HG03521 (cell line): ENCODE results near the gene RICTOR.

Experiments
- ATAC-seq: cut with Tn5 transposase; IDR thresholded peaks from one replicate; pipeline ENCODE4 v1.9.1; 2021; ENCODE audit warnings: mild to moderate bottlenecking, moderate library complexity; ENCODE audit not compliant: unreplicated experiment

The RICTOR gene, protein sequence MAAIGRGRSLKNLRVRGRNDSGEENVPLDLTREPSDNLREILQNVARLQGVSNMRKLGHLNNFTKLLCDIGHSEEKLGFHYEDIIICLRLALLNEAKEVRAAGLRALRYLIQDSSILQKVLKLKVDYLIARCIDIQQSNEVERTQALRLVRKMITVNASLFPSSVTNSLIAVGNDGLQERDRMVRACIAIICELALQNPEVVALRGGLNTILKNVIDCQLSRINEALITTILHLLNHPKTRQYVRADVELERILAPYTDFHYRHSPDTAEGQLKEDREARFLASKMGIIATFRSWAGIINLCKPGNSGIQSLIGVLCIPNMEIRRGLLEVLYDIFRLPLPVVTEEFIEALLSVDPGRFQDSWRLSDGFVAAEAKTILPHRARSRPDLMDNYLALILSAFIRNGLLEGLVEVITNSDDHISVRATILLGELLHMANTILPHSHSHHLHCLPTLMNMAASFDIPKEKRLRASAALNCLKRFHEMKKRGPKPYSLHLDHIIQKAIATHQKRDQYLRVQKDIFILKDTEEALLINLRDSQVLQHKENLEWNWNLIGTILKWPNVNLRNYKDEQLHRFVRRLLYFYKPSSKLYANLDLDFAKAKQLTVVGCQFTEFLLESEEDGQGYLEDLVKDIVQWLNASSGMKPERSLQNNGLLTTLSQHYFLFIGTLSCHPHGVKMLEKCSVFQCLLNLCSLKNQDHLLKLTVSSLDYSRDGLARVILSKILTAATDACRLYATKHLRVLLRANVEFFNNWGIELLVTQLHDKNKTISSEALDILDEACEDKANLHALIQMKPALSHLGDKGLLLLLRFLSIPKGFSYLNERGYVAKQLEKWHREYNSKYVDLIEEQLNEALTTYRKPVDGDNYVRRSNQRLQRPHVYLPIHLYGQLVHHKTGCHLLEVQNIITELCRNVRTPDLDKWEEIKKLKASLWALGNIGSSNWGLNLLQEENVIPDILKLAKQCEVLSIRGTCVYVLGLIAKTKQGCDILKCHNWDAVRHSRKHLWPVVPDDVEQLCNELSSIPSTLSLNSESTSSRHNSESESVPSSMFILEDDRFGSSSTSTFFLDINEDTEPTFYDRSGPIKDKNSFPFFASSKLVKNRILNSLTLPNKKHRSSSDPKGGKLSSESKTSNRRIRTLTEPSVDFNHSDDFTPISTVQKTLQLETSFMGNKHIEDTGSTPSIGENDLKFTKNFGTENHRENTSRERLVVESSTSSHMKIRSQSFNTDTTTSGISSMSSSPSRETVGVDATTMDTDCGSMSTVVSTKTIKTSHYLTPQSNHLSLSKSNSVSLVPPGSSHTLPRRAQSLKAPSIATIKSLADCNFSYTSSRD (N-terminal part only)

DNA sequence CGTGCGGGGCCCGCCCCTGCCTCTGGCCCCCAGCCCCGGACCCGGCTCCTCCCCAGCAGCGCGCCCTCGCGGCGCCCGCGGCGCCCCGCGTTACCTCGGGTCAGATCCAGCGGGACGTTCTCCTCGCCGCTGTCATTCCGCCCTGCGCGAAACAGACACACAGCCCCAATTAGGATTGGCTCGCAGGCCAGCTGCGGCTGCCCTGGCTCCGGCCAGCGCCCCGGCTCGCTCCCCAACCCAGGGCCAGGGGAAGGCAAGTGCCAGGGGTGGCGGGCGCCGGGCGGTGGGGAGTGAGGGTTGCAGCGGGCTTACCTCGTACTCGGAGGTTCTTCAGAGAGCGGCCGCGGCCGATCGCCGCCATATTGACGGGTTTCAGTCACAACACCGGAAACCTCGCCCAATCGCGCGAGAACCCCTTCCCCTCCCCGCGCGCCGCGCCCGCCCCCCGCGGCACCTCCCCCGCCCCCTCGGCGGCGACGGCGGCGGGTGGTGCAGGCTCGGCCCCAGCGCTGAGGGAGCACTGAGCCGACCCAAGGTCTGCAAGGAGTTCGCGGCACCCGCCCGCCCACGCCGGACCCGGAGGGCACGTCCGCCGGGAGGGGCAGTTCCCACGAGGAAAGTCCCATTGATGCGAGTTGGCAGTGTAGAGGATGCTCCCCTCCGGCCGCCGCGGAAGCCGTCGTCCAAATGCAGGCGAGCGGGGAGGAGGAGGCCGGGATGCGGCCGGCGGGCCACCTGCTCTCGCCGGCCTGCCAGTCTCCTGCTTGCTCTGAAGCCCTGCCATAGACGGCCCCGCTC, at the start of gene RICTOR:
Gene RICTOR, minus strand, starts transcription at position 383 of the 798 bp plus-strand sequence. Its CDS starts 22 bp downstream, at position 361.
- ATAC-seq, result peak; percentile 72

- no peak for ATAC-seq
Observed at GRCh38 chr5:39121922-39122321, 47.7 kb upstream of the RICTOR start.

DNA sequence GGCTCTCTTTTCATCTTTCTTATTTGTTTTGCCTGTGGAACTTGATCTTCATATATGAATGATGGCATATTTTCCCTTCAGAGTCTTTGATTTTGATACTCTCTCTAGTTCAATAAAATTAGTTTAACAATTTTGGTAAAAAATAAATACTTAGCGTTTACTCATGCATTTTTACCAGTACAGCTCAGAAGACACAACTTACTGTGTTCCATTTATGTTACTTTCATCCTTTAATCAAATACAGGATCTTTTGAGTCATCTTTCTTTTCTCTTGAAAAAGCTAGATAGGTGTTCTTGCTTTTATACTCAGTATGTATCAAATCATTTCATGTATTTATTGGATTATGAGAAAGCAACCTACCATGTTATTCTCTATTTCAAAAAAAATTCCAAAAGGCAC, 47.1 kb upstream of the RICTOR start:
- ATAC-seq, result no peak

GRCh38 chr5:39120052-39120420, 45.8 kb upstream of the RICTOR start:
- no peak for ATAC-seq

DNA sequence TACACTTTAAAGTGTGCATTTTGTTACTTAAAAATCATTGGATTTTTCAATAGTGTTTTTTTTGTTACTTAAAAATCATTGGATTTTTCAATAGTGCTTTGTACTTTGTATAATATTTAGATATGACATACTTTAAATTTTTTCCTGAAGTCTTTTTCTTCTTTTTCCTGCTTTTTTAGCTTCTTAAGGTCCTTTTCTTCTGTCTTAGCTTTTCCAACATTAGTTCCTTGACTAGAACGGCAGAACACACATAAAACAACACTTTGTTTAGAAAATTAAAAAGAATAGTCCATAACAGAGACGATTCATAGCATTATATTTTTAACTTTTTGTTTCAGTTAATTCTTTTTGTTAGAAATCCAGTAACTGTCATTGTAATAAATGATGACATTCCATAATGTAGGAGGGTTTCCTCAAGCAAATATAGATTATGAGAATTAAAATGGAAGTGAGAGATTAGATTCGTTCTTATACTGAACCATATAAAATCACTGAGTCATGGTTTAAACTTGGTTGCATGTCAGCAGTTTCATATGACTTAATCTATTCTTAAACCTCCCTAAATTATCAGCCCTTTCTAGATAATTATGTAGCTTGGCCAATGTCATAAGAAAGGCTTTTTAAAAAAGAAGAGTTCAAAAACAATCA, 45.3 kb upstream of the RICTOR start:
- ATAC-seq, result no peak

DNA sequence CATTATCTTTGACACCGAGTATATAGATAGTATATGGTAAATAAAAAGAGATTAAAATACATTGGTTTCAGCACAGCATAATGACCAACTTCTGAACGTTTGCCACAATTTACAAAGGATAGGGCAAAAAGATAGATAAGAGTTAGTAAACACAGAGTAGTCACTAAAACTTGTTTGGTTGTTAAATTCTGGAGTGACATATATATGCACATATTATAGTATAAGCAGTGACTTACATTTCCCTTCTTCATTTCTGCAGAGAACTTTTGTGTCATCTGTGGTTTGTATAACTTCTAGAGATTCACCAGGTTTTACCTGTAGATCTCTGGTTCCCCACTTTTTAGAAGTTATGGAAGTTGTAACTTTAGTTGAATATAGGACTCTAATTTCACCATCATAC, 44.4 kb upstream of the RICTOR start:
- no peak for ATAC-seq

DNA sequence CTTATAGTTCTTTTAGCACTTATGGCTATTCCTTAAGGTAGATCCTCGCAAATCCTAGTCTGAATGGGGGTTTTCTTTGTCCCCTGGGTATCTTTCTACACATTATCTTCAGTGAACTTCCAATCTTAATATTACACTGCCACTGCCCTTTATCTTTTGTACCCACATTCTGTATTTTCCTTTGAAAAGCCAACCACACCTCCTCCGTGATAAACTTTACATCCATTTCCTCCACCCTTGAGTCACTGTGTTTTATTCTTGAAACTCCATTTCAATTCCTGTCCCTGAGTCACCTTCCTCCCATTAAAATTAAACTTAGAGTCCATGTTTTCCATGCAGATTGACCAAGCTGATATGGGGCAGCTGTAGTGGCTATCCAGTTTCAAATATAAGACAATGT, 43.2 kb upstream of the RICTOR start:
- ATAC-seq, result no peak

- ATAC-seq, result no peak
Observed at GRCh38 chr5:39116344-39117170, 42.4 kb upstream of the RICTOR start.

GRCh38 chr5:39115644-39116343, 41.6 kb upstream of the RICTOR start:
- no peak for ATAC-seq

DNA sequence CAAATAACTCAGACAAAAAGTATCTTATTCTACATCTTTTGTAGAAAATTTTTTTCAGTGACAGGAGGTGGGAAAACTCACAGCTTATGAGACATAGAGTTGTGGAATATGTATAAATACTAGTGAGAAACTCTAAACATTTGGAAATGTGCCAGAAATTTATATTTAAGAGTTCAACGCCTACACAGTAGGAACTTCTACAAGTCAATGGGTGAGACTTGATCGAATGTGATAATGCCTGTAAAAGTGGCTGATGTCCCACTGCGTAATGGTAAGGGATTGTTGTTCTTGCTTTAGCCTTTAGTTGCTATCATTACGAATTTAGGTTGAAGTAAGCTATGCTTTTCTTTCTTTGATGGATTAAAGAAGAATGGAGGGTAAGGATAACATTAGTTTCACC, 40.0 kb upstream of the RICTOR start:
- ATAC-seq, result no peak

DNA sequence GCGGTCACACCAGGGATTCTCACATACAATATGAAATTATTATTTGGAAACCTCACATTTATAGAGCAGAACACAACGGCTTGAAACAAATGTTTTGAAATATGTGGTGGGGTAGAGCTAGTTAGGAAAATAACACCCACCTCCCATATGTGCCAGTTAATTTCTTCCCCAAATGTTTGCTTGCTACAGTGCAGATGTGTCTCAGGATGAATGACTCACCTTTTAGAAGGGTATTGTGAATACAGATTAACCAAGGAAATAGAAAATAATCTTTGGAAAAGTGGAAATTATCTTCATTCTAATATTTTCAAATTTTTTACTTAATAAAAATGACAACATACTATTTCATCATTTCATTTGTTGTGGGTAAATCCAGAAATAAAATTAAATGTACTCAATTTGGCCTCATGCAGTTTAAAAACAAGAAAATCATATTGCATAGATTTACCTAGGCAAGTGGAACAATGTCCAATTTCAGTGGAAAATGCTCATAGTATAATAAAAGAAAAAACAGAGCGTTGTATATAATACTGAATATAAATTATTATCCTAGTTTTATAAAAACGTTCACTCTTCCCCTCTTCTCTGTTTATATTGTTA, 39.3 kb upstream of the RICTOR start:
- no peak for ATAC-seq

DNA sequence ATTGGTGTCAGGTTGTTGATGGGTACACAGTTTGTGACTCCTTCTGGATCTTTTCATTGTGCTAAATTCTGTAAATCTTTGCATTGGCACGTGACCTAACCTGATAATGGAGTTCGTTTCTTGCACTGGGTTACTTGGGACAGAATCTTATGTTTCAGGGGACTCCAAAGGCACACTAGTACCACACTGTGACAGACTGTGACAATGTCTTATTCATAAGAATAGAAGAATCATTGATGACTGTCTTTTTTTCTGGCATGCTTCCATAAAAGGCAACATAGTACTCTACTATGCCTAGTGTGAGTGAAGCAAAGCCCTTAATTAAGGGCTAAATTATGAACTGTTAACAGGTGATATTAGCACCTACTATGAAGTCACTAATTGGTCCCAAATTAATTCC, 35.4 kb upstream of the RICTOR start:
- ATAC-seq, result no peak

DNA sequence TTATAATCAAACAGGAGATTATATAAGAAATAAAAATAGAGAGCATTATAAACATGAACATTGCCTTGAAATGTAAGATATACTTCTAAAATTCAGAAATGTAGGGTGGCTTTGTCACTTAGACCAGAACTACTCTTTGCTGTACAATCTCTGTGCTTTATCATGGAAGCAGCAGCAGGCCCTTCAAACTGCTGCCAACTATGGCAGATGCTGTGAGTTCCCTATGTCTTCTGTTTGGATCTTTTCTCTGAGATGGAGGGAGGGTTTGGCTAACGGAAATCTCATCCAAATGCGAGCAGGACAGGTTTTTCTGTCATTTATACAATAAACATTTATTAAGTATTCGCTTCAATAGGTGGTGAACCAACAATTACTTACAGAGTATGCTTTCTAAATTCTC, 34.8 kb upstream of the RICTOR start:
- ATAC-seq, result no peak

- no peak for ATAC-seq
Observed at GRCh38 chr5:39107350-39107749, 33.2 kb upstream of the RICTOR start.

GRCh38 chr5:39106322-39106721, 32.1 kb upstream of the RICTOR start:
- no peak for ATAC-seq

- no peak for ATAC-seq
Observed at GRCh38 chr5:39104221-39104620, 30.0 kb upstream of the RICTOR start.

DNA sequence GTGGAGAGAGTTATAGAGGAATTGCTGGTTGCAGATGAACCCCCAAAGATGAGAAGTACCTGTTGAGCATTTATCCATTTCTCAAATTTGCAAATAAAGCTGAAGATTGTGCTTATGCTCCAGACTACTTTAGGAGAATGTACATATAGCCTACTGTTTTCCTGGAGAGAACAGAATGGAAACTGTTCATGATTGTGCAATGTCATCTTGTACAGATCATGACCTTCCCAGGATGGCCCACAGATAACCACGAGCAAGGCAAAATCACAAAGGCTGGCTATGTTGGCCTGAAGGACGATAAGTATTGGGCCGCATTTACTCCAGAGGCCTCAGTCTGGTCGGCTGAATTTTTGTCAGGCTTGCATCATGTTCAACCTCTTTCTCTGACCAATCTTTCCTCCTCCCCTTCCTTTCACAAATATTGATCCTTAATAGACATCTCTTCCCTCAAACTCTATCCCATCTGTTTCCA, 28.5 kb upstream of the RICTOR start:
- ATAC-seq, result no peak
